Stimulated activated CD4-positive, alpha-beta T cell treated with anti-CD3 and anti-CD28 coated beads, Interleukin-4, amount 100 ng/mL, for 4 hours (primary cell): ENCODE measurements around the gene MT1F.

ENCODE experiments used
- DNase-seq, 2 experiments: peaks; one replicate each; pipeline ENCODE4 v3.0.0-alpha.2; 2020

Gene MT1F

DNA sequence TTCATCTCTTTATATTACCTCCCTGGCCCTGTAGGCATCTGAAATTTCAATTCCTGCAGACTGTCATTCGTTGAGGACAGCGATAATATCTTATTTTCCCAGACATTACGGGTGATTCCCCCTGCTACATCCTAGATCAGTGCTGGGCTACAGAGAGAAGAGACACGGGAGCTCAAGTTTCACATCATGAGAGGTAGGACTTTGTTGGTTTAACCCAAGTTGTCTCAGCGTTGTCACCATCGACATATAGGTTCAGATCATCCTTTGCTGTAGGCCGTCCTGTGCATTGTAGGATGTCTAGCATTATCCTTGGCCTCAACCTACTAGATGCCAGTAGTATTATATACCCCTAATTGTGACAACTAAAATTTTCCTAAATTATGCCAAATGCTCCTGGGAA is 43.8 kb downstream of the MT1F start:
- no peak for DNase-seq

DNA sequence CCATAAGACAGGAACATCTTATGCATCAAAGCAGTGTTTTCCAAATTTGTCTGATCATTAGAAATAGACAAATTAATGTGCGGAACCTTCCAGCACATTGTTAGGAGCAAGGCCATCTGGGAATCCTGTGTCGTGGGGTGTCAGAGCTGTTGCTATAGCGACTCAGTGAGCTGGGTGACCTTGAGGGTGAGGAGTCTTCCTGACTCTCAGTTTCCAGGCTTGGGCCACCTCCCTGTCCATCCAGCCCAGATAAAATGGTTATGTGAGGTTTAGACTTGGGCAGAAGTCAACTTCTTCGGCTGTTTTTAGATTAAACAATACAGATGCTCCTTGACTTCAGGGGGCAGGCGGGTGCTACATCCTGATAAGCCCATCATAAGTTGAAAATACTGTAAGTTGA is 45.1 kb downstream of the MT1F start:
- no peak for DNase-seq
